ENCODE measurements around the gene ZNF555.
"Not testable (repeated sequence)": the region's sequence is repeated elsewhere in the genome, so short reads cannot be mapped to it uniquely, and the experiment has no call there.

ZNF555 gene

DNA sequence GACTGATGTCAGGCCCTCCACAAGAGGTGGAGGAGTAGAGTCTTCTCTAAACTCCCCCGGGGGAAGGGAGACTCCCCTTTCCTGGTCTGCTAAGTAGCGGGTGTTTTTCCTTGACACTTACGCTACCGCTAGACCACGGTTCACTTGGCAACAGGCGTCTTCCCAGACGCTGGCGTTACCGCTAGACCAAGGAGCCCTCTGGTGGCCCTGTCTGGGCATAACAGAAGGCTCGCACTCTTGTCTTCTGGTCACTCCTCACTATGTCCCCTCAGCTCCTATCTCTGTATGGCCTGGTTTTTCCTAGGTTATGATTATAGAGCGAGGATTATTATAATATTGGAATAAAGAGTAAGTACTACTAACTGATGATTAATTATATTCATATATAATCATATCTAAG, 30.9 kb downstream of the ZNF555 start:
- DNase-seq: not testable (repeated sequence)

DNA sequence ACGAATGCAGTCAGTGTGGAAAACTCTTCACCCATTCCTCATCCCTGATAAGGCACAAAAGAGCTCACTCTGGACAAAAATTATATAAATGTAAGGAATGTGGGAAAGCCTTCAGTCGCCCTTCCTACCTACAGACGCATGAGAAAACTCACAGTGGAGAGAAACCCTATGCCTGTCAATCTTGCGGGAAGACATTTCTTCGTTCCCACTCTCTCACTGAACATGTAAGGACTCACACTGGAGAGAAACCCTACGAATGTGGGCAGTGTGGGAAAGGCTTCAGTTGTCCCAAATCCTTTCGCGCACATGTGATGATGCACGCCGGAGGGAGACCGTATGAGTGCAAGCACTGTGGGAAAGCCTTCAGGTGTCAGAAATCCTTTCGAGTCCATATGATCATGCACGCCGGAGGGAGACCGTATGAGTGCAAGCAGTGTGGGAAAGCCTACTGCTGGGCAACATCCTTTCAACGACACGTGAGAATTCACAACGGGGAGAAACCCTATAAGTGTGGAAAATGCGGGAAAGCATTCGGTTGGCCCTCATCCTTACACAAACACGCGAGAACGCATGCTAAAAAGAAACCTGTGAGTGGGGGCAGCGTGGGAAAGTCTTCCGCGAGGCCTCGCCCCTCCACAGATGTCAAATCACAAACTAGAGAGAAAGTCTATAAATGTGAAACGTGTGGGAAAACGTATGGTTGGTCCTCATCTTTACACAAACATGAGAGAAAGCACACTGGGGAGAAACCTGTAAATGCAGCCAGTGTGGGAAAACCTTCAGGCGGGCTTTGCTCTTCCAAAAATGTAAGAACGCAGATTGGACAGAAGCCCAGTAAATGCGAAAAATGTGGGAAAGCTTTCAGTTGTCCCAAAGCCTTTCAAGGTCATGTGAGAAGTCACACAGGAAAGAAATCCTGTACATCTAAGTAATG, 36.4 kb downstream of the ZNF555 start:
- DNase-seq: no peak

DNA sequence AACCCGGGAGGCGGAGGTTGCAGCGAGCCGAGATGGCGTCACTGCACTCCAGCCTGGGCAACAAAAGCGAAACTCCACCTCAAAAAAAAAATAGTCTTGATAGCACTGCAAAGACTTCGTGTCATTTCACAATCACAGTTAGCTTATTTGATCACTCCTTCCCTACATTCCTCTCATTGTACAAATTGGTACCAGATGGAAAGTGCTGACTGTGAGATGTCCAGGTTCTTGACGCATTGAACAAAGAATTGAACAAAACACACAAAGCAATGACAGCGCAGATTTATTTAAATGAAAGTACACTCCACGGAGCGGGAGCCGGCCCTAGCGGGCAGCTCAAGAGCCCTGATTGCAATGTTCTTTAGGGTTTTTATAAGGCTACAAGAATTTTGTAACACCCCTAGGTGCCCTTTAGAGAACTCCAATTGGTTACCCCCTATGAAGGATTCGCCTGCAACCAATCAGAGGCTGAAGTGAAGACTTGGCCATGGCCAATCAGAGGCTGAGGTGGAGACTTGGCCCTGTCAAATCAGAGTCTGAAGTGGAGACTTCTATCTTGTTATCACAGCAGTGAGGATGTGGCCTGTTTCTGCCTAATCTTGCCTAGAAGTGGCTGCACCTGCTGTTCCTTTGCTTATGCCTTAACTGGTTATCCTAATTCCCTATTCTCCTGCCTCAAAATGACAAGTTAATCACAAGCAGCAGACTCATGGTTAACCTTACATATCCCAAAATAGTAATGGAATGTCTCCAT, 42.6 kb downstream of the ZNF555 start:
- DNase-seq: no peak

DNA sequence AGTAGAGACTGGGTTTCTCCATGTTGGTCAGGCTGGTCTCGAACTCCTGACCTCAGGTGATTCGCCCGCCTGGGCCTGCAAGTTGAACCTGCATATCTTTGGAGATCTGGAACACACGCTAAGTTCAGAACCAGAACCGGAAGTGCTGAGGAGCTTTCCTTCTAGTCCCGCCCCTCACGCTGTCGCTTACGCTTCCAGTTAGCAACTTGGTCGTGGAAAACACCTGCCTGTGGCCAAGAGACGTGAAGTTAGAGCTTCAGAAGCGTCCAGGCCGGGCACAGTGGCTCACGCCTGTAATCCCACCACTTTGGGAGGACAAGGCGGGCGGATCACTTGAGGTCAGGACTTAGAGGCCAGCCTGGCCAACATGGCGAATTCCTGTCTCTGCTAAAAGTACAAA, 44.5 kb downstream of the ZNF555 start:
- no peak for DNase-seq

DNA sequence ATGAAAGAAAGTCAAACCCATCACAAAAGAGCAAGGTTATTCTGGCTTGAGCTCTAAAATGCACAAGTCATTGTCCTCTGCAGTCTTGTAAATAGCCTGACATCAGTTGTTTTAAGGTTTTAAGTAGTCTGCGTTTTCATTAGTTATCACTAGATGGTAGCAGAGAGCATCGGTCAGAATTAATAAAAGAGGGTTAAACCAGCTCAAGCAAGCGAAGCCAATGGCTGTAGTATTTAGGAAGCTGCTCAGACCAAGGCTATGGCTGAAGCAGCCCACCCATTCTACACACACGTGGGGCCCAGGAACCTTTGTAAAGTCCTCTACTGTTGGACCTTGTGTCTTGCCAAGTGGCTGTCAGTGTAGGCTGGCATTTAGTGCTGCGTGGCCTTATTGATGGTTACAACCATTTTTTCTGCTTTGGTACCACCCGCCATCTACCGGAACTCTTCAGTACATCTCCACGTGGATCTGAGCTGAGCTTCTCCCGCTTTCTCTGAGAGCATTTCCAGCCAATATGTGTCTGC, 46.2 kb downstream of the ZNF555 start:
- no peak for DNase-seq

DNA sequence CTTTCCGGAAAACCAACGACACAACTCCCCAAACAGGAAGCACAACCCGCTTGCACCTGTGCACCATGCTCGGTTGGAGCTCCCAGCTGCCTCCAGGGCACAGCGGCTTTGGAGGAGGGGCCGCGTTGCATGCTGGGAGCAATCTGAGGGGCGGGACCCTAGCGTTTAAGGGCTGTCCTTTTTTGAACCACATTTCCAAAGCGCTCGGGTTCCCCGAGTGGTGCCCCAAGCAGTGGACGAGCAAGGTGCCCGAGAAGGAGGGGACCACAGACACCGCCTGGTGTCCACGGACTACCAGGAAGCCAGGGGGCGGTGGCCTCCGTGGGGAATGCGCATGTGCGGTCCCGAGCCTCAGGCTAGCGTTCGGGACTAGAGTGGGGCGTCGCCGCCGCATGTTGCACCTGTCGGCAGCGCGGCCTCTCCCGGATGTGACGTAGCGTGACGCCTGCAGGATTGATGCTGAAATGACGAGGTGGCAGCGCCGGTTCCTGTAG, 47.5 kb downstream of the ZNF555 start:
- DNase-seq: no peak

DNA sequence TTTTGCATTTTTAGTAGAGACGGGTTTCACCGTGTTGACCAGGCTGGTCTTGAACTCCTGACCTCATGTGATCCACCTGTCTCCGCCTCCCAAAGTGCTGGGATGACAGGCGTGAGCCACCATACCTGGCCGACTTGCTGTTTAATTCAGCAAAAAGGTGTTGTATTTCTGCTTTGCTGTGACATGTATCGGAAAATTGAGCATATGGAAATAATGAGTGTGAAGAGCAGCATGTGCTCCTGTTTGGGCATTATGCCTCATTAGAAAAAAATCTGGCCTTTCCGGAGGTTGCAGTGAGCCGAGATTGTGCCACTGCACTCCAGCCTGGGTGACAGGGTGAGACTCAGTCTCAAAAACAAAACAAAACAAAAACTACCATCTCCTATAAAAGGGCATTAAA, 49.3 kb downstream of the ZNF555 start:
- not testable (repeated sequence) for DNase-seq

DNA sequence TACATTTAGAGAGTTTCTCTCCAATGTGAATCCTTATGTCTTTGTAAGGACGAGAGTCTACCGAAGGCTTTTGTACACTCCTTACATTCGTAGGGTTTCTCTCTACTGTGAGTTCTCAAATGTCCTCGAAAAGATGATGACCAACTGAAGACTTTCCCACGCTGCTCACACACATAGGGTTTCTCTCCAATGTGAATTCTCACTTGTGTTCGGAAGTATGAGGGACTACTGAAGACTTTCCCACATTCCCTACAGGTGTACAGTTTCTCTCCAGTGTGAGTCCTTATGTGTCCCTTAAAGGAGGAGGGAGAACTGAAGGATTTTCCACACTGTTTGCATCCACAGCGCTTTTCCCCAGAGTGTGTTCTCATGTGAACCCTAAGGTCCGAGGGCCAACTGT, 55.4 kb downstream of the ZNF555 start:
- DNase-seq: no peak

DNA sequence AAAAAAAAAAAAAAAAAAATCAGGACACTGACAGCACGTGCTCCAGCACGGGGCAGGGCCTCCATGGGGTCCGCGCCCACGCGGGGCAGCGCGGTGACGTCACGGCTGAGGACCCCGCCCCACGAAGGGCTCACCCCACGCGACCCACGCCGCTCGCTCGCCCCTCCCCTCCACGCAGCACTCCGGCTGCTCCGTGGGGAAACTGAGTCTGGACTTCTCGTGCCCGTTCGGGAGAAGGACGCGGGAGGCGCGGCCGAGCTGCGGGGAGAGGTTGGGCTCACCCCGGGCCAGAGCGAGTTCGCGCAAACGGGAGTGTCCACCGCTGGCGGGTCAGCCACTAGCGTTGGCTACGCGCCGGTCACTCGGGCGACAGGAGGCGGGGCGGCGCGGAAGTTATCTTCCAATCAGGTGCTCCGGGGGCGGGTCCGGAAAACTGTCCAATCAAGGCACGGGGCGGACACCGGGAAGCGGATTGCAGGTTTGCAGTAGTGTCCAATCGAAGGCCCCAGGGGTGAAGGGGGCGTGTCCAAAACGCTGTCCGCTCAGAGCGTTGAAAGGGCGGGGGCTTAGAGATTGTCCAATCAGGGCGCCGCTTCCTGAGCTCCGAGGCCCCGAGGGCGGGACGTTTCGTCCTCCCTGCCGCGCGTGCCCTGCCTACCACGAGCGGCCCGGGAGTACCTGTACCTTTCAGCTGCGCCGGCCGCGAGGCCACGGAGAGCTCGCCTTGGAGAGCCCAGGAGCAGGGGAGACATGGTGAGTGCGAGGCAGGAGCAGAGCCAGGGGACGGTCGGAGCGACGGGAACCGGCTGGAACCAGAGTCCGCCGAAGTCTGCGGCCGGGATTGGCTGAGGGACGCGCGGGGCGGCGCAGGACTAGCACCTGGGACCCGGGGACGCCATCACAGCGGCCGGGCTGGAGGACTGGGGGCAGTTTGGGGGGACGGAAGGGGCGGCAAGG, 59.3 kb downstream of the ZNF555 start, which contains the start of gene ZNF57:
TSS of gene ZNF57 (plus strand) at position 633 of the 957 bp plus-strand sequence. CDS start at position 751, 118 bp downstream.
- DNase-seq: peak; percentile 78

DNA sequence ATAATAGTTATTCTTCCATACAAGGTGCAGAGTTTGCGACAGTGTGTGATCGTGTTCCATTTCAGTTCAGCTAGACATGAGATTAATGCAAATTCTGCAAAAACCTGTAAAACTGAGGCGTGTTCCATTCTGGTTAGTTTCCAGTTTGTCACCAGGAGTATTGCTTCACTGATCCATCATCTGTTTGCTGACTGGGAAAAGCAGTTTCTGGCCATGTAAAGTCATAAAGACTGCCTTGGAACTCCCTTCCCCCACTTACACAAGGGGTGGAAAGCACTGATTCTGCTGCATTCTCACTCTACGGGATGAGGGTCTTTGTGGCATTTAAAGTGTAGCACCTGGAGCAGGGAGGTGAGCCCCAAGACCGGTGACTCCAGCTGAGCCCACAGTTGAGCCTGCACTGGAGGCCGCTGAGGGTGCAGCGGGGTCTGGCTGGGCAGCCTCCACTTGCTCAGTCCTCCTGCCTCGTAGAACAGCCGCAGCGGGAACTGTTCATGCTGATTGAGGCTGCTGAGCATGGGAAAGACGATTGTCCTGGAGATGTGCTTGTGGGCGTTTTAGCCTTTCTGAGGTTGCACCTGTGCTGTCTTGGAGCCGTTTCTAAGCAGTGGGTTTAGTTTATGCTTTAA, 61.4 kb downstream of the ZNF555 start:
- DNase-seq: no peak

DNA sequence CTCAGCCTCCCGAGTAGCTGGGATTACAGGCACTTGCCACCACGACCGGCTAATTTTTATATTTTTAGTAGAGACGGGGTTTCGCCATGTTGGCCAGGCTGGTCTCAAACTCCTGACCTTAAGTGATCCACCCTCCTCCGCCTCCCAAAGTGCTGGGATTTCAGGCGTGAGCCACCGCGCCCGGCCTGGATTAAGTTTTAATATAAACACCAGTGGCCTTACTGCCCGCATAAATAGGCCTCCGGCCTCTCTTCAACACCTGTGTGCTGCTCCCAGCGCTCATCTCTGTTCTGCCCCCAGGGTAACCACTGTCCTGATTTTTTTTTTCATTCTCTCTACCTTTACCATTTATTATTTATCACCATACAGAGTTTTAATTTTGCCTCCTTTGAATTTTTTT, 62.1 kb downstream of the ZNF555 start:
- DNase-seq: not testable (repeated sequence)

DNA sequence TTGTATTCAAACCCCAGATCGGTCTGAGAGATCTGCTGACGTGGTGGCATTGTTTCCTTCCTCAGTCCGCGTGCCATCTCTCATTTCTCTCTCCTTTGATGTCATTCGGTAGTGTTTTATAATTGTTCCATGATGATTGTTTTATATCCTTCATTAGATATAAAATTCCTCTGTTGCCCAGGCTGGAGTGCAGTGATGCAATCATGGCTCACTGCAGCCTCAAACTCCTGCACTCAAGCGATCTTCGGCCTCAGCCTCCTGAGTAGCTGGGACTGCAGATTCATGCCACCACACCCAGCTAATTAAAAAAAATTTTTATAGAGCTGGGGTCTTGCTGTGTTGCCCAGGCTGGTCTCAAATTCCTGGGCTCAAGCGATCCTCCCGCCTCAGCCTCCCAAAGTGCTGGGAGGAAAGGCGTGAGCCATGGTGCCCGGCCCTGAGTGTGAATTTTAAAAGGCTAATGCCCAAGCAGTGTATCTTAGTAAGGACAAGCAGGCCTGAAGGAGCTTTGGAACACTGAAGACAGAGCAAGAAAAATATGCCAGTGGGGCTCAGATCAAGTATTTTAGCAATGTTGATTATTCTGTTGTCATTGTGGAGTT, 64.7 kb downstream of the ZNF555 start:
- no peak for DNase-seq

DNA sequence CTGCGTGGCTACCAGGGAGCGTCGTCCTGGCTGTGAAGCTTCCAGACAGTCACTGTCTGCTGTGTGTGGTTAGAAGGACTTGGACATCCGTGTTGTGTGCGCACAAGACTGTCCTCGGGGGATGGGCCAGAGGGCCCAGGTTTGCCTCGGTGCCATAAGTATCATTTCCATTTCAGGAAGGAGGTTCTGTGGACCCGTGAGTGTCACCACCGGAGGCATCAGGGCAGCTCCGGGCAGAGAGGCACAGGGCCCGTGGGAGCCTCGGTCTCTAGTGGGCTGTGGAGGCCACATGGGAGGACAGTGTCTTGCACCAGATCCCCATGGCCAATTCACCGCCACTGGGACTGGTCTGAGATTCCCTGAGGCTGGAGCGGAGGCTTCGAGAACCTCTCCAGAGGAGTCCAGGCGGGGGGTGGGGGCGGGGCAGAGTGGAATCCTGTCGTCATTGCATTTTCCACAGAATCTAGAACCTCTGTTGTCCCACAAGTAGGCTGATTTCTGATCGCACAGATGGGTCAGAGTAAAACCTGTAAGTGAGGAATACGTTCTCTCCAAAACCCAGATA, 65.4 kb downstream of the ZNF555 start:
- no peak for DNase-seq
